ENCODE data around the gene DLX1.

The DLX1 gene

DNA sequence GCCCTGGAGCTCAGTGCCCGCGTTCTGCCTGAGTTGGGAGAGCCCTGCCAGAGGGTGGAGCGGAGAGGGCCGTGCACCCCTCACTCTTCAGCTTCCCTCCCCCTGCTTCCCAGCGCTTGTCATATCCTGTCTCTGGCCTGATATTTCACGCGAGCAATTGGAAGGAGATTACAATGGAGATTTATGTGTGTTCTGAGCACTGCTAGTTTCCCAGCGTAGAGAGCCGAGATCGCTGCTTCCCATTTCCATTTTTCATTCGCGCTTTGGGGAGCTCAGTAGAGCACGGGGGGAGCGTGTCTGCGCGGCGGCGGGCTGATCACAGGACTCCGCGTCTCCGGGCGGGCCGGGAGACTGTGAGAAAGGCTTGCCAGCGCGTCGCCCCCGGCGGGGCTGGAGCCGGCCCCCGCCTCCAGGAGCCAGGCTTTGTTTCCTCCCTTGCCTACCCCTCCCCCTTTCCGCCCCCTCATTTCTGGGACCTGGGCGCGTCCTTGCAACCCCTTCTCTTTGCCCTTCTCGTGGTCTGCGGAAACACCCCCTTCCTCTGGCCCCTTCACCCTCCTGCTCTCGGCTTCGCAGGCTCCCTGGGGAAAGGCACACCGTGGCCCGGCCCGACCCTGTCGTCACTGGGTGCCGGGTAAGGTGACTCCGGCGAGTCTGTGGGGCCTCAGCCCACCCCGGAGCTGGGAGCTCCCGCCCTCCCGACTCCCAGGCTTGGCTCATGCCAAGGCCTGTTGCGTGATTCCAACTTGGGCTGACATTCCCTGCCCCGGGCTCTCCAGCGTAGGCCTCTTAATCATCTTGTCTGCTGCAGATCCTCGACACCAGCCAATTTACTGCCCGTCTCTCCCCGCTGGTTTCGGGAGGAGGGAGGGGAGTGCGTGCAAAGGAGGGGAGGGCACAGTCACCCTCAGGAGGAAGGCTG lies 11.6 kb downstream of the DLX1 start:
- TF ChIP-seq, protein P1, sequence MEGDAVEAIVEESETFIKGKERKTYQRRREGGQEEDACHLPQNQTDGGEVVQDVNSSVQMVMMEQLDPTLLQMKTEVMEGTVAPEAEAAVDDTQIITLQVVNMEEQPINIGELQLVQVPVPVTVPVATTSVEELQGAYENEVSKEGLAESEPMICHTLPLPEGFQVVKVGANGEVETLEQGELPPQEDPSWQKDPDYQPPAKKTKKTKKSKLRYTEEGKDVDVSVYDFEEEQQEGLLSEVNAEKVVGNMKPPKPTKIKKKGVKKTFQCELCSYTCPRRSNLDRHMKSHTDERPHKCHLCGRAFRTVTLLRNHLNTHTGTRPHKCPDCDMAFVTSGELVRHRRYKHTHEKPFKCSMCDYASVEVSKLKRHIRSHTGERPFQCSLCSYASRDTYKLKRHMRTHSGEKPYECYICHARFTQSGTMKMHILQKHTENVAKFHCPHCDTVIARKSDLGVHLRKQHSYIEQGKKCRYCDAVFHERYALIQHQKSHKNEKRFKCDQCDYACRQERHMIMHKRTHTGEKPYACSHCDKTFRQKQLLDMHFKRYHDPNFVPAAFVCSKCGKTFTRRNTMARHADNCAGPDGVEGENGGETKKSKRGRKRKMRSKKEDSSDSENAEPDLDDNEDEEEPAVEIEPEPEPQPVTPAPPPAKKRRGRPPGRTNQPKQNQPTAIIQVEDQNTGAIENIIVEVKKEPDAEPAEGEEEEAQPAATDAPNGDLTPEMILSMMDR (IDR thresholded peaks at IDR 0.05; ENCODE audit: borderline replicate concordance, insufficient read depth, low read depth, low read length): no peak
- H3K4me3 ChIP-seq (ENCODE audit: low read depth, low read length): peak overlapping the region; percentile 2

DNA sequence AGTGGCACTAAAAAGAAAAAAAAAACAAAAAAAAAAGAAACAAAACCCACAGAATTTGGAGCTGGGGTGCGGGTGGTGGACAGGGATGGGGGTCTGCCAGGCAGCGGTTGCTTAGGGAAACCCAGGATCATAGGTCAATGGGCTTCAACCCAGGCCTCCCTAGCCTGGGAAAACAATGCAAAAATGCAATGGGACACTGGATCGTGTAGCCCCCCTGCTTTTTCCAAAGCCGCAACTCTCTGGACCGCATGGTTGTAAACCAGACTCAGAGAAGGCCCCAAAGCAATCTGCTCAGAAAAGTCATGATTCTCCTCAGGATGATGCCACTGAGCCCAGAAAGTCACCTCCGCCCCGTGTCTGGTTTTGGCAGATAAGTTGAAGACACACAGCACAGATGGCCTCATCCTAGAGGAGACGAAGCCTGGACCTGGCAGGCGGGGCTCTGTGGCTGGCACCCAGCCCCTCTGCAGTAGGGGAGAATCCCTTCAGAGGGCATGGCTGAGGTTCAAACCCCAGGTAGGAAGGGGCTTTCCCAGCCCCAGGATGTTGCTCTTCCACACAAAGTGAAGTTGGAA lies 12.3 kb downstream of the DLX1 start:
- TF ChIP-seq, protein P1 (IDR thresholded peaks at IDR 0.05; ENCODE audit: borderline replicate concordance, insufficient read depth, low read depth, low read length): no peak
- H3K4me3 ChIP-seq (ENCODE audit: low read depth, low read length): no peak overlapping the region

DNA sequence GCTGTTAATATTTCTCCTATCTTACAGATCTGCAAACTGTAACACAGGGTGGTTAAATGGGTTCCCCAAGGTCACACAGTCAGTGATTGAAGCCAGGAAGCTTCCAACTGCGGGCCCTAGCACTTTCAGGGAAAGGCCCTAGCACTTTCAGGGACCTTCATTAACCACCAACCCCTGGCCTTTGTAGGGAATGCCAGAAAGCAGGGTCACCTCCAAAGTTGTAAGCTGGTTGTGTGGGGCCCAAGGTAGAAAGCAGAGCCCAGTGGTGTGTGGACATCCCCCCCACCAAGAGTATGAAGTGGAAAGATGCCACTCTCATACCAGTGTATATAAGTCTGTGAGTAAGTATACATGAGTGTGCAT lies 13.0 kb downstream of the DLX1 start:
- TF ChIP-seq, protein P1 (IDR thresholded peaks at IDR 0.05; ENCODE audit: borderline replicate concordance, insufficient read depth, low read depth, low read length): no peak
- H3K4me3 ChIP-seq (ENCODE audit: low read depth, low read length): no peak overlapping the region

DNA sequence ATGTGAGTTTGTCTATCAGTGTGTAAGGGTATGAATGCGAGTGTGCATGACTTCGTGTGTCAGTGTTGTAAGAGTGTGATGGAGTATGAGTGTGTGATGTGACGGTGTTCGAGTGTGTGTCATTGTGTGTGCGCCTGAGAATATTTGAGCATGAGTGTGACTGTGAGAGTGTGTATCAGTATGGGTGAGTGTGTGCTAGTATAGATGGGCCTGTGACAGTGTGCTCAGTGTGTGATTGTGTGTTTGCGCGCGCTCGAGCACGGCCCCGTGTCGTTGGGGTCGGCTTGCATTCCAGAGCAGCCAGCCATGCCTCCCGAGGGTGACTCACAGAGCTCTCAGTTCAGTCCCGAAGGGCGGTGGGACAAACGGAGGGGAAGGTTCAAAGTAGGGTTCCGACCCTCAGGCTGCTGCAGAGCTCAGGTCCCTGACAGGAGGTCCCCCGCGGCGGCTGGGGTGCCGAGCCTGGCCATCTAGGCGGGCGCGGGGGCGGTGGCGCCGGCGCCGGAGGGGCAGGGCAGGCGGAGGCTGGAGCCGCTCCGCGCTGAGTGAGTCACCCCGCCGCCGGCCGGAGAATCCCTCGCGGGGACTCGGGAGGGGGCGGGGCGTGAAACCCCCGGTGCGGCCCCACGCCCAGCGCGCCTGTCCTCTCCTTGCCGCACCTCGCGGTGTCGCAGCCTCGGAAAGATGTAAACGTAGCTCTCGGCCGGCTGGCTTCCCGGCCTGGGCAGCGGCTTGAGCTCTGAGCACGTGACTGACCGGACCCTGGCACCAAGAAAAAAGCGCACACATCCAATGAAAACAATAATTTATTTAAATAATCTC lies 13.6 kb downstream of the DLX1 start:
- TF ChIP-seq, protein P1 (IDR thresholded peaks at IDR 0.05; ENCODE audit: borderline replicate concordance, insufficient read depth, low read depth, low read length): no peak
- H3K4me3 ChIP-seq (ENCODE audit: low read depth, low read length): no peak overlapping the region

DNA sequence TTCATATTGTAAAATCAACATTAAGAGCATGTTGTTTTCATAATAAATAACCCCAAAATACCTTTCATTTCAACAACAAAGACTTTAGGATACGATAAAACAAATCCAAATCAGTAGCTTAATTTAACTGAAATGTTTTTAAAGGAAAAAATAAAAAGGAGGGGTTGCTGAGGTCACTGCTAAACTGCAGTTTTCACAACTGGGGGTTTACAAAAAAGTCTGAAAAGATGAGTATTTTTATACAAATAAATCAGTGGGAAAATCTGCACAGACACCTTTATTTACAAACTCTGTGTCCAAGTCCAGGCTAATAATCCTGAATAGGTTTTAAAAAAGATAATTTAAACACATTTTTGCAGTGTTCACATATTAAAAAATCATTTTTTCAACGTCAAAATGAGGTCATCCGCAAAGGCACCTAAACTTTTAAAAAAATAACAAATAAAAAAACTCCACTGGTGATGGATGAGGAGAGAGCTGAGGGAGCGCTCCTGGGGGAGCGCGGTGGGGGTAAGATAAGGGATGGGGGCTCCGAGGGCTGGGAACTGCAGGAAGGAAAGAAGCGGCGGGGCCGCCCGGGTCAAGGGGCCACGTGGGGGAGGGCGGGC lies 14.3 kb downstream of the DLX1 start:
- no peak overlapping the region for H3K4me3 ChIP-seq (ENCODE audit: low read depth, low read length)

More for the DNA sequence above, 14.3 kb downstream of the DLX1 start:
- TF ChIP-seq, protein P1 (IDR thresholded peaks at IDR 0.05; ENCODE audit: borderline replicate concordance, insufficient read depth, low read depth, low read length): no peak
